MM.1S (cell line): ENCODE results near the gene CFD.

Experiments used
- CTCF ChIP-seq: fragments of 300-600 bp; sonication (generic); IDR thresholded peaks from 2 replicates; pipeline ENCODE4 v1.5.1; 2016; ENCODE audit warnings: antibody characterized with exemption, low read length, mixed read lengths
- EZH2 ChIP-seq: fragments of 300-600 bp; sonication (generic); optimal IDR thresholded peaks from 2 replicates; pipeline ENCODE3; 2017; ENCODE audit warnings: low read depth, mild to moderate bottlenecking, antibody characterized with exemption, low read length, mixed read lengths

GRCh38 chr19:911197-912033, 52.0 kb downstream of the CFD start:
- TF ChIP-seq CTCF = no peak
- no peak for TF ChIP-seq EZH2
